ENCODE data around the gene RANGRF.

RANGRF gene

GRCh38 chr17:8312726-8313600 lies 24.5 kb downstream of the RANGRF start:
- intact Hi-C loops (cut with micrococcal nuclease), result no loop called here
- H3K4me3 Mint-ChIP-seq, result no peak overlapping the region
- H3K4me1 Mint-ChIP-seq (ENCODE audit: low read depth), result peaks cover 29% of the 10 kb centered on the region
- H3K9me3 Mint-ChIP-seq, result no peaks in the 10 kb centered on the region
- H3K36me3 Mint-ChIP-seq (ENCODE audit: low read depth), result no peaks in the 10 kb centered on the region
- peaks cover 40% of the 10 kb centered on the region for H3K27me3 Mint-ChIP-seq
- H3K27ac Mint-ChIP-seq, result no peak overlapping the region

DNA sequence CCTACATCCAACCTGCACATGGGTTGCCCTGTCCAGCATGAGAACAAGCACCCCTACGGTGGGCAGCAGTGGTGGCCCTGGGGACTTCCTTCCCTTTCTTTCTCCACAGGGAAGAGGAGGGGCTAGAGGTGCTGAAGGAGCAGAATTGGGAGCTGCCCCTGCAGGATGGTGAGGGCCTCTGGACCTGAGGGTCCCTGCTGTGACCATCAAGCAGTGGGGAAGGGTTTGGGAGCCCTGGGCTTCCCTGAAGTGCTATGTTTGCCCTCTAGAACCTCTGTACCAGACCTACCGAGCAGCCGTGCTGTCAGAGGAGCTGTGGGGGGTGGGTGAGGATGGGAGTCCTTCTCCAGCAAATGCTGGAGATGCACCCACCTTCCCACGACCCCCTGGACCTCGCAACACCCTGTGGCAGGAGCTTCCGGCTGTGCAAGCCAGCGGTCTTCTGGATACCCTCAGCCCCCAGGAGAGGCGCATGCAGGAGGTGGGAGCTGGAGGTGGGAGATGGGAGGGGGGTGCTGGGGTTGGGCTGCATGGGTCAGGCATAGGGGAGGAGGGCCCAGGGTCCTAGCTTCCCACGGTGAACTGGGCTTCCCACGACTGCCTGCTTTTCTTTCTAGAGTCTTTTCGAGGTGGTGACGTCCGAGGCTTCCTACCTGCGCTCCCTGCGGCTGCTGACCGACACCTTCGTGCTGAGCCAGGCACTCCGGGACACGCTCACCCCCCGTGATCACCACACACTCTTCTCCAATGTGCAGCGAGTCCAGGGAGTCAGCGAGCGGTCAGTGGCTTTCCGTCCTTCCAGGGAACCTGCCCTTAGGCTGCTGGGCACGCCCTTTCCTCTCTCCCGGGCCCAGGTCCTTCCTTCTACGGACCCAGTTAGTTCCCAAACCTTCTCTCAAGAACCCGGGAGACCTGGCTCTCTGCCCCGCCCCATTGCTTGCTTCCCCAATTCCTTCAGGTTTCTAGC lies 26.6 kb downstream of the RANGRF start:
- H3K4me3 Mint-ChIP-seq, result no peak overlapping the region
- H3K36me3 Mint-ChIP-seq (ENCODE audit: low read depth), result no peaks in the 10 kb centered on the region
- peaks cover 39% of the 10 kb centered on the region for H3K27me3 Mint-ChIP-seq
- intact Hi-C loops (cut with micrococcal nuclease), result no loop called here
- H3K9me3 Mint-ChIP-seq, result no peaks in the 10 kb centered on the region
- H3K4me1 Mint-ChIP-seq (ENCODE audit: low read depth), result peaks cover 25% of the 10 kb centered on the region
- no peak overlapping the region for H3K27ac Mint-ChIP-seq

DNA sequence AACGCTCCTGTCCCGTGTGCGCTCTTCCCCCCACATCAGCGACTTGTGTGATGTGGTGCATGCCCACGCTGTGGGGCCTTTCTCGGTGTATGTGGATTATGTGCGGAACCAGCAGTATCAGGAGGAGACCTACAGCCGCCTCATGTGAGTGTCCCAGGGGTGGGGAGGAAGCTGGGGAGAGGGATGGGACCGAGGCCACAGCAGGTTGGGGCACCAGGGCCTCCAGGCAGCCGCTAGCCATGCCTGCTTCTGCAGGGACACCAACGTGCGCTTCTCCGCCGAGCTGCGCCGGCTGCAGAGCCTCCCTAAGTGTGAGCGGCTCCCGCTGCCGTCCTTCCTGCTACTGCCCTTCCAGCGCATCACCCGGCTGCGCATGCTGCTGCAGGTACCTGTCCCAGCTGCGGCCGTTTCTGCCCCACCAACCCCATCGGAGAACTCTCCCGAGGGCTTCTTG lies 27.3 kb downstream of the RANGRF start:
- Mint-ChIP-seq H3K27ac (no peak overlapping the region), H3K4me3 (no peak overlapping the region), H3K4me1 (ENCODE audit: low read depth) (peaks cover 18% of the 10 kb centered on the region), H3K9me3 (no peaks in the 10 kb centered on the region), H3K27me3 (peaks cover 38% of the 10 kb centered on the region), H3K36me3 (ENCODE audit: low read depth) (no peaks in the 10 kb centered on the region)
- intact Hi-C loops (cut with micrococcal nuclease), result no loop called here

- no peak overlapping the region for H3K4me3 Mint-ChIP-seq
- H3K36me3 Mint-ChIP-seq (ENCODE audit: low read depth), result no peaks in the 10 kb centered on the region
- intact Hi-C loops (cut with micrococcal nuclease), result no loop called here
- H3K27ac Mint-ChIP-seq, result no peak overlapping the region
- no peaks in the 10 kb centered on the region for H3K9me3 Mint-ChIP-seq
- H3K27me3 Mint-ChIP-seq, result peaks cover 32% of the 10 kb centered on the region
- H3K4me1 Mint-ChIP-seq (ENCODE audit: low read depth), result peaks cover 8% of the 10 kb centered on the region
These were observed 29.8 kb downstream of the RANGRF start for GRCh38 chr17:8318010-8318935.

- H3K4me1 Mint-ChIP-seq (ENCODE audit: low read depth), result peaks cover 12% of the 10 kb centered on the region
- H3K9me3 Mint-ChIP-seq, result no peaks in the 10 kb centered on the region
- intact Hi-C loops (cut with micrococcal nuclease), result no loop called here
- H3K27me3 Mint-ChIP-seq, result peaks cover 36% of the 10 kb centered on the region
- no peak overlapping the region for H3K4me3 Mint-ChIP-seq
- no peak overlapping the region for H3K27ac Mint-ChIP-seq
- no peaks in the 10 kb centered on the region for H3K36me3 Mint-ChIP-seq (ENCODE audit: low read depth)
These were observed 31.8 kb downstream of the RANGRF start for GRCh38 chr17:8320262-8320661.

DNA sequence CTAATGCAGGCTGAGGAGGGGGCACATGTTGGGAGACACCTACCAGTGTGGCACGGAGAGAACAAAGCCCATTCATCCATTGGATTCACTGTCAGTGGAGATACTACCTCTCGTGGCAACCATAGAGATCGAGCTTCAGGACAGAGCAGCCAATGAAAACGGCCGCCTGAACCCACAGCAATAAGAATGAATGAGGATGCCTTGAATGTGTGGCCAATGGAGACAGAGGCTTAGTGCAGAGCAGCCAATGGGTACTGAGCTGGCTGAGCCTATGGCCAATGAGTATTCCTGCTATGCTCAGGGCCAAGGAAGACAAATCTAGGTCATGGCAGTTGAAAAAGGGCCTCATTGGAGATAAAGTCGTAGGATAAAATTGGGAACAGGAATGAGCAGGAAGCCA lies 32.5 kb downstream of the RANGRF start:
- Mint-ChIP-seq H3K9me3 (no peaks in the 10 kb centered on the region), H3K27me3 (peaks cover 38% of the 10 kb centered on the region), H3K4me1 (ENCODE audit: low read depth) (peaks cover 14% of the 10 kb centered on the region), H3K27ac (no peak overlapping the region), H3K4me3 (no peak overlapping the region), H3K36me3 (ENCODE audit: low read depth) (no peaks in the 10 kb centered on the region)
- intact Hi-C loops (cut with micrococcal nuclease), result no loop called here

DNA sequence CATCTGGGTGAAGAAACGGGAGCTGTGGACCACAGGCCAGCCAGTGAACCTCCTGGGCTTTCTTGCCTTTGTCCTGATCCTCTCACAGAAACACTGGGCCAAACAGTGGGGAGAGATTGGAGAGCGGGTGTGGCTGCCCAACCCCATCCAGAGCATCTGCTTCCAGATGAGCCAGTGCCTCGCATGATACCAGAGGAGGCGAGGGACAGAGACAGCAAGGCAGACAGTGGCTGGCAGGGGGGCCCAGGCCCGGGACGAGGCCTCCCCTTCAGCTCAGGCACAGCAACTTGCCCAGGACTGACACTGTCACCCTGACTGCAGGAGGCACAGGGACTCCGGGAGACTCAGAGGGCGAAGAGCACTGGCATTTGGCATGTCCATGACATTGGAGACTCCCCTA lies 33.6 kb downstream of the RANGRF start:
- H3K4me3 Mint-ChIP-seq, result no peak overlapping the region

GRCh38 chr17:8324132-8324531 lies 35.7 kb downstream of the RANGRF start:
- peaks cover 62% of the 10 kb centered on the region for H3K27me3 Mint-ChIP-seq
- no peak overlapping the region for H3K27ac Mint-ChIP-seq
- H3K9me3 Mint-ChIP-seq, result no peaks in the 10 kb centered on the region
- H3K36me3 Mint-ChIP-seq (ENCODE audit: low read depth), result no peaks in the 10 kb centered on the region
- no peak overlapping the region for H3K4me3 Mint-ChIP-seq
- intact Hi-C loops (cut with micrococcal nuclease), result no loop called here
- H3K4me1 Mint-ChIP-seq (ENCODE audit: low read depth), result peaks cover 28% of the 10 kb centered on the region

More for the DNA sequence above, 33.6 kb downstream of the RANGRF start:
- Mint-ChIP-seq H3K9me3 (no peaks in the 10 kb centered on the region), H3K36me3 (ENCODE audit: low read depth) (no peaks in the 10 kb centered on the region), H3K4me1 (ENCODE audit: low read depth) (peaks cover 24% of the 10 kb centered on the region), H3K27me3 (peaks cover 47% of the 10 kb centered on the region), H3K27ac (no peak overlapping the region)
- intact Hi-C loops (cut with micrococcal nuclease), result no loop called here

DNA sequence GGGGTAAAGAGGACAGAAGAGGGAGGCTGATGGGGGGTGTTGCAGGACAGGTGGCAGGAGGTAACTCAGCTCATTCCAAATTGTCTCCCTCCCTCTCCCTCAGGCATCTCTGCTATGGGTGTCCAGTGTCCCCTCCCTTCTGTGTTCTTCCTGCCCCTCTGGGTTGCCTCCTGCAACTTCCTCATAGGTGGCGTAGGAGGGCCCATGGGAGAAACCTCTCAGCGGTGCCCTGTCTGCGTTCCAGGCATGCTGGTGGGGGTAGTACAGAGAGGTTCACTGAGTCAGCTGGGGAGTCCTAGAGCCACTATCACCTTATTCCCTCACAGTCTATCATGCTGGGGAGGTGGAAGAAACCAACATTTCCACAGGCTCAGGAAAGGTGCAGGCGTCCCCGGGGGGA lies 36.5 kb downstream of the RANGRF start:
- Mint-ChIP-seq H3K36me3 (ENCODE audit: low read depth) (no peaks in the 10 kb centered on the region), H3K9me3 (no peaks in the 10 kb centered on the region), H3K4me1 (ENCODE audit: low read depth) (peaks cover 28% of the 10 kb centered on the region), H3K4me3 (no peak overlapping the region), H3K27me3 (peaks cover 62% of the 10 kb centered on the region), H3K27ac (no peak overlapping the region)
- intact Hi-C loops (cut with micrococcal nuclease), result no loop called here

- no peaks in the 10 kb centered on the region for H3K36me3 Mint-ChIP-seq (ENCODE audit: low read depth)
- H3K9me3 Mint-ChIP-seq, result no peaks in the 10 kb centered on the region
- intact Hi-C loops (cut with micrococcal nuclease), result no loop called here
- H3K4me1 Mint-ChIP-seq (ENCODE audit: low read depth), result peaks cover 28% of the 10 kb centered on the region
- H3K27ac Mint-ChIP-seq, result peak overlapping the region; percentile 60
- peak overlapping the region; percentile 77 for H3K4me3 Mint-ChIP-seq
- peaks cover 54% of the 10 kb centered on the region for H3K27me3 Mint-ChIP-seq
These were observed 38.2 kb downstream of the RANGRF start for GRCh38 chr17:8326511-8327302.

GRCh38 chr17:8327303-8327649 lies 38.8 kb downstream of the RANGRF start:
- intact Hi-C loops (cut with micrococcal nuclease), result no loop called here
- H3K36me3 Mint-ChIP-seq (ENCODE audit: low read depth), result no peaks in the 10 kb centered on the region
- peak overlapping the region; percentile 60 for H3K27ac Mint-ChIP-seq
- H3K4me1 Mint-ChIP-seq (ENCODE audit: low read depth), result peaks cover 28% of the 10 kb centered on the region
- peak overlapping the region; percentile 77 for H3K4me3 Mint-ChIP-seq
- H3K27me3 Mint-ChIP-seq, result peaks cover 54% of the 10 kb centered on the region
- no peaks in the 10 kb centered on the region for H3K9me3 Mint-ChIP-seq

DNA sequence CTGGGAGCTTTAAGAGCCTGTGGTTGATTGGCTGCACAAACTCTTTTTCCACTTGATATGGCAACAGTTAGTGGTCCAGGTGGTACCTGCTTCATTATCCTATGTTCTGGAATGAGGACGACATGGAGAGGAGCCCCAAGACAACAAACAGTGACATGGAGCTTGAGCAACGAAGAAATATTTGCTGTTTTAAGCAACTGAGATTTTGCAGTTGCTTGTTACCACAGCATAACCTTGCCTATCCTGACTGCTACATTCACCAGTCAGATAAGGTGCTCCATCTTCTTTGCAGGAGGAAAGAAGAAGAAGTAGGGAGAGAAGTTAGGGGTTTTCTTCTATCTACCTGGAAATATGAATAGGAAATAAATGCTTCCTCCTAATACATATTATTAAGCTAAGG lies 43.7 kb downstream of the RANGRF start:
- Mint-ChIP-seq H3K9me3 (no peaks in the 10 kb centered on the region), H3K36me3 (ENCODE audit: low read depth) (no peaks in the 10 kb centered on the region), H3K4me3 (no peak overlapping the region), H3K27me3 (peaks cover 19% of the 10 kb centered on the region), H3K4me1 (ENCODE audit: low read depth) (peaks cover 4% of the 10 kb centered on the region), H3K27ac (no peak overlapping the region)
- intact Hi-C loops (cut with micrococcal nuclease), result no loop called here

- no peaks in the 10 kb centered on the region for H3K36me3 Mint-ChIP-seq (ENCODE audit: low read depth)
- no peak overlapping the region for H3K27ac Mint-ChIP-seq
- H3K9me3 Mint-ChIP-seq, result no peaks in the 10 kb centered on the region
- peaks cover 15% of the 10 kb centered on the region for H3K27me3 Mint-ChIP-seq
- H3K4me3 Mint-ChIP-seq, result no peak overlapping the region
- H3K4me1 Mint-ChIP-seq (ENCODE audit: low read depth), result peaks cover 1% of the 10 kb centered on the region
- intact Hi-C loops (cut with micrococcal nuclease), result no loop called here
These were observed 44.2 kb downstream of the RANGRF start for GRCh38 chr17:8332688-8333087.

Data from dendritic cell treated with granulocyte-macrophage colony-stimulating factor and Interleukin-4, amounts not matched to agents 40 ng/mL and 50 ng/mL, for 4 days (primary cell).